GM12874 (cell line): ENCODE measurements around the gene OR2S2.

Experiments
- TF ChIP-seq, protein P1 (sequence below): IDR thresholded peaks from 2 replicates; pipeline ENCODE4 v1.5.1; 2011; ENCODE audit warnings: low read depth, mild to moderate bottlenecking, control low read depth, low read length, moderate library complexity; ENCODE audit not compliant: insufficient read depth

Gene OR2S2

DNA sequence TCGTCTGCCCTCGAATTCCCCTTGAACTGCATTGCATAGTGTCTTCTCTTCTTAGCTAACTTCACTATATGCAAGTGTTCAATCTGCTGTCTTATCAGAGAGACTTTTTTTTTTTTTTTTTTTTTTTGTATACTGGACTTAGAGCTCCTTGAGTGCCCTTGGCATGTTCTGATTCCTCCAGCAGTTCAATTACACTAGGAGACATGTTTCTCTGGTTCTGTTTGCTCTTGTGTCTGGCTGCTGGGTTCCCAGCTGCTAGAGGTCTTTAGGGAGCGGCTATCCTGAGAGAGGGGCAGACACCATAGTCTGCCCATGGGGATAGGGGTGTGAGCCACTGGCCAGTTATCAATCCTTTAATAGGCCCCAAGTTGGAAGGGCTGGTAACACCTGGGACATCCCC, 13.1 kb downstream of the OR2S2 start:
- TF ChIP-seq, protein P1, sequence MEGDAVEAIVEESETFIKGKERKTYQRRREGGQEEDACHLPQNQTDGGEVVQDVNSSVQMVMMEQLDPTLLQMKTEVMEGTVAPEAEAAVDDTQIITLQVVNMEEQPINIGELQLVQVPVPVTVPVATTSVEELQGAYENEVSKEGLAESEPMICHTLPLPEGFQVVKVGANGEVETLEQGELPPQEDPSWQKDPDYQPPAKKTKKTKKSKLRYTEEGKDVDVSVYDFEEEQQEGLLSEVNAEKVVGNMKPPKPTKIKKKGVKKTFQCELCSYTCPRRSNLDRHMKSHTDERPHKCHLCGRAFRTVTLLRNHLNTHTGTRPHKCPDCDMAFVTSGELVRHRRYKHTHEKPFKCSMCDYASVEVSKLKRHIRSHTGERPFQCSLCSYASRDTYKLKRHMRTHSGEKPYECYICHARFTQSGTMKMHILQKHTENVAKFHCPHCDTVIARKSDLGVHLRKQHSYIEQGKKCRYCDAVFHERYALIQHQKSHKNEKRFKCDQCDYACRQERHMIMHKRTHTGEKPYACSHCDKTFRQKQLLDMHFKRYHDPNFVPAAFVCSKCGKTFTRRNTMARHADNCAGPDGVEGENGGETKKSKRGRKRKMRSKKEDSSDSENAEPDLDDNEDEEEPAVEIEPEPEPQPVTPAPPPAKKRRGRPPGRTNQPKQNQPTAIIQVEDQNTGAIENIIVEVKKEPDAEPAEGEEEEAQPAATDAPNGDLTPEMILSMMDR = no peak

DNA sequence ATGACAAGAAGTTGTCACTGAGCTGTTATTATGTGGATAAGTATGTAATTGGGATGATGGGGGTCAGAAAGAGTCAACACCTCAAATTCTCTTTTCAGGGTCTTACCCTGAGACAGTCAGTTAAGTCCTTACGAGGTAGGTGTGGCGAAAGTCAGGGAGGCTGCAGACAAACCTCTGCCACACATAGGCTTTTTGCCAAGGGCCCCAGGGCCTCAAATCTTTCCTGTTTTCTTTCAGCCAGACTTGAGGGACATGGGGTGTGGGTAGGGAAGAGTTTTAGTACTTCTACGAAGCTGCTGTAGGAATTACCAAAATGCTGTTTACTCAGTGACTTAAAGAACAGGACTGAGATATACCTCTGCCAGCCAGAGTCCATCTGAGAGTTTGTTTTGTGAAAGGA, 13.8 kb downstream of the OR2S2 start:
- TF ChIP-seq, protein P1 = no peak

DNA sequence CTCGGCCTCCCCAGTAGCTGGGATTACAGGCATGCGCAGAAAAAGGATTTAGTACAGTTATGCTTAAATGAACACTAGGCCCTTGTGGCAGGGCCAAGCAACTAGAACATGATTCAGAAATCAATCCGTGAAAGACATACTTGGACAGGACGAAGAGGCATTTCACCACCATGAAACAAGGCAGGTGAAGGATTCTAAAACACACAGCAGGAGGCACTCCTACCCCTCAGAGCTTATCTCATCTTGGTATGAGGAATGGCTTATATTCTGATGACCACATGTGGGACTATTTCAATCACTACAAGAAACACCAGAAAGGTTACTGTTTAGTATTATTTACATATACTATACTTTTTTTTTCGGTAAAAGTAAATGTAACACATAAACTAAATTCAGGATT, 15.7 kb downstream of the OR2S2 start:
- TF ChIP-seq, protein P1 = no peak

DNA sequence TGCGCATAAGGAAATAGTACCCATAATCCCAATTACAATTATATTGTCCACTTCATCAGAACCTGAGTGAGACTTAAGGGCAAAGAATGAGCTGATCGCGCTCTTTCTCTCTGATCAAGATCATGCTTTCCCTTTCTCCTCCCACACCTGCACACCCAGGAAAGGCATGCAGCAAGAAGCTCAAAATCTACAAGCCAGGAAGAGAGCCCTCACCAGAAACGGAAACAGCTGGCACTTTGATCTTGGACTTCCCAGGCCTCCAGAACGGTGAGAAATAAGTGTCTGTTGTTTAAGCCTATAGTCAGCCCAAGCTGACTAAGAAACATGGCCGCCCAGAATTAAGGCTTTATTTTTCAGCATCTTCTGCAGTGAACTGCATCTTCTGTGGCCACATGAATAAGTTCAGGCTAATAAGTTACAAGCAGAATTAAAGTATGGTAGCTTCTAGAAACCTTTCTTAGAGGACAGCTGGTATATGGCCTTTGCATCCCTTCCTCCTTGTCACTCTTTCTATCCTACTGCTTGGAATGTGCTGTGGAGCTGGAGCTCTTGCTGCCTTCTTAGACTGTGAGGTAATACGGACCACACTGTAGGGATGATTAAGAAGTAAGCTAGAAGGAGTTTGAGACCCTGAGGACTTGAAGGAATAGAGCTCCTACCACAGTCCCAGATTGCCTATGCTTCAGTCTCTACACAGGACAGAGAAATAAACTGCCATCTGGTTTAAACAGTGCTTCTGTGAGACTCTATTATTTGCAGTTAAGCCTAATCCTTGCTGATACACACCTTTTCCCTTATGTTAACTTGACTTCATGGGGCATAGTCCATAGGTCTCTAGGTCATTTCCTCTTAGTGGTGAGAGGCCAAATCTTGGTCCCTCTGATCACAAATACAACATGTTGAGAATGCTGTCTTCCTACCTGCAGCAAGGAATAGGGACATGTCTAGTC, 17.2 kb downstream of the OR2S2 start:
- TF ChIP-seq, protein P1 = no peak

DNA sequence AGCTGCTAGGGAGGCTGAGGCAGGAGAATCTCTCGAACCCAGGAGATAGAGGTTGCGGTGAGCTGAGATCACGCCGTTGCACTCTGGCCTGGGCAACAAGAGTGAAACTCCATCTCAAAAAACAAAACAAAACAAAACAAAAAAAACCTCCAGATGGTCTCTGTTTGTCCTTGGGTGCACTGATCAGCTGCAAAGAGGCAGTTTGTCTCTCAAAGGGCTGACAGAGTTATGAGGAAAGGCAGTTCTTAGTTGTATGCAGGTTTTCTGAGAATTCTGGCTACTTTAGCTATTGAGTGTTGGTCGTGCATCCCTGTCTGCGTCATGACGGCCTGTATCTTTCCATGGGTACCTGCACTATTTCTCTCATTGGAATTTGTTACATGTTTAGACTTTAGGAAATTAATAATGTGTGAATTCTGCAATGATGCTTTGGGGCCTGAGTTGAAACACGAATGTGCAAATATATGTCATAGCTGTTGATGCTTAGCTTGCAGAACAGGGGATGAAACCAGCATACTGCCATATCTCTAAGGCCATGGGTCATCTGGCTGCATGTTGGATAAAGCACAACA, 18.2 kb downstream of the OR2S2 start:
- TF ChIP-seq, protein P1 = no peak

DNA sequence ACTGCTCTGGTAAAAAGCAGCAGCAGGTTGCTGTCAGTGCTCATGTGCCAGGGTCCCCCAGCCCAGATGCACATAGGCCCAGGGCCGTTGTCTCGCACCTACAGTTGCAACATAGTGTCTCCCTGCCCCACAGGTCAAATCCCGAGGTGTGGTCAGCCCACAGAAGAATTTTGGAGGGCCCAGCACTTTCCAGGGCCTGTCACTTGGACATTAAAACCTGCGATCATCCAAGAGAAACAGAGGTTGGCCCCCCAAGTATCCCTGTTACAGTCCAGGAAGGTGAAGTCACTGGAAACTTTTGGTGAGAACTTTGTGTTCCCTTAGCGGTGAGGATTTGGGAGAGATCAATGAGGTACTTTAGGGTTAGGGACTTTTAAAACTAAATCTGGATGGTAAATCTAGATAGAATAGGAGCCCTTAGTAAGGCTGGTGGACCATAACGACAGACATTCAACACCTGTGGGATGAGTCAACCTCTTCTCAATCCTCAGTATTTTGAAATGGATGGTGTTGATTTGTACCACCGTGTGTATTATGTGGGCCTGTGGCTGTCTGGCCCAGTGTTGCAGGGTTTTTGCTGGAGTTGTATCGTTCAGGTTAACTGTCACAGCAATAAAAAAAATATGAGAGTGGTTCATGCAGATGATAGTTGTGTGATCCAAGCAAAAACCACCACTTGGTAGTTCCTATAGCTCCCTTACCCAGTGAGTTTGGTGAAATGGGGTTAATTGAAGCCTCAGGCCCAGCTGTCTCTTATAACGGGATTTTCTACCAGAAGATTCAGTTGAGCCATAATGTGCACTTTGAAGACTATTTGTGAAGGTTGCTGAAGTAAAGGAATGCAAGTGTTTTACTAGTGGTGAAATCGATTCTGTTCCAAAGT, 19.2 kb downstream of the OR2S2 start:
- TF ChIP-seq, protein P1 = no peak

DNA sequence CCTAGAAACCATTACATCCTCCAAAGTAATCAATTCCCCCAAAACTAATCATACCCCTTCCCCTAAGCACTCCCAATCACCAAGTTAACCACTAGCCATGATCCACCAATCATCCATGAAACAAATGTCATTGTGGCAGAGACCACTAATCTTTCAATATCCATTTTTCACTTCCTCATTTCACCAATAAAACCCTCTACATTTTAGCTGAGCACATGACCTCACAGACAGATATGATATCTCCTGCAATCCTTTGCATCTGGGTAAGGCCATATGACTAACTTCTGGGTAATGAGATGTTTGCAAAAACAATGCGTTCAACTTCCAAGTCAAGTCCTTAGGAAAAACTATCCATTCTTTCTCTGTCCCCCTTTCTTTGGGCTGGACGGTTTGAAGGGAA, 20.7 kb downstream of the OR2S2 start:
- TF ChIP-seq, protein P1 = no peak
